ENCODE measurements around the gene GYS1. TPM values are rescaled to one million over a fixed set of nuclear protein-coding genes. Genes with fewer than 3 reads are reported as not detected.

The GYS1 gene
- total and polyA plus RNA-seq, 2 experiments from 2014 or later = 15.9 to 28.9 TPM

GRCh38 chr19:48955308-48955958, 37.7 kb downstream of the GYS1 start (continued):
- no peak for TF ChIP-seq REST (IDR thresholded peaks at IDR 0.05; ENCODE audit: unreplicated experiment)
- no peak for TF ChIP-seq STAT1 (IDR thresholded peaks at IDR 0.05; ENCODE audit: unreplicated experiment)
- TF ChIP-seq ZNF331 (CRISPR knock-in tag; IDR thresholded peaks at IDR 0.05; ENCODE audit: low read depth) = no peak
- no peak for TF ChIP-seq NANOG (IDR thresholded peaks at IDR 0.05; ENCODE audit: borderline replicate concordance)
- TF ChIP-seq CREB1 (CRISPR knock-in tag; IDR thresholded peaks at IDR 0.05; ENCODE audit: low read depth) = no peak

GRCh38 chr19:48954595-48955307, 38.4 kb downstream of the GYS1 start, which contains the start of gene BAX:
Gene BAX, plus strand, starts transcription at chr19:48954875. Its CDS starts 54 bp downstream, at chr19:48954929.
- H3K36me3 Mint-ChIP-seq (ENCODE audit: low read depth) = peaks cover 42% of the 10 kb centered on the region
- H3K36me3 ChIP-seq (ENCODE audit: insufficient read depth) = peaks cover 10% of the 10 kb centered on the region
- peaks cover 13% of the 10 kb centered on the region for H4K20me1 ChIP-seq (replicated peaks; ENCODE audit: insufficient read depth)
- peak within 1 kb of the TSS; percentile 94 for H3K27ac Mint-ChIP-seq
- peak within 1 kb of the TSS; percentile 74 for H2AFZ ChIP-seq
- peaks cover 16% of the 10 kb centered on the region for H3K4me1 Mint-ChIP-seq
- peak; percentile 98 for DNase-seq (ENCODE audit: low spot score)
- peaks cover 29% of the 10 kb centered on the region for H3K79me2 ChIP-seq (replicated peaks; ENCODE audit: insufficient read depth)
- peak; percentile 90 for ATAC-seq
- H3K4me3 Mint-ChIP-seq = peak within 1 kb of the TSS; percentile 77
- no peaks in the 10 kb centered on the region for H3K9me3 Mint-ChIP-seq
- peaks cover 18% of the 10 kb centered on the region for H3K27me3 Mint-ChIP-seq (ENCODE audit: insufficient read depth, low read depth, poor library complexity)
- H3K4me1 ChIP-seq (ENCODE audit: insufficient read depth) = peaks cover 12% of the 10 kb centered on the region; the same call in 1 of the 2 replicates
- peak within 1 kb of the TSS; percentile 88 for H3K4me3 ChIP-seq
- no peaks in the 10 kb centered on the region for H3K9me2 ChIP-seq (ENCODE audit: insufficient read depth)
- peak within 1 kb of the TSS; percentile 99 for H3K4me2 ChIP-seq
- no peaks in the 10 kb centered on the region for H3K27me3 ChIP-seq (ENCODE audit: insufficient read depth)
- peaks cover 20% of the 10 kb centered on the region for H3F3A ChIP-seq (replicated peaks; ENCODE audit: low read depth)
- H3K27ac ChIP-seq (ENCODE audit: low read depth) = peak within 1 kb of the TSS; percentile 92
- TF ChIP-seq CTCF (conservative IDR thresholded peaks at IDR 0.05; ENCODE audit: low read depth in 2 of 2) (no peak), NANOG (IDR thresholded peaks at IDR 0.05; ENCODE audit: borderline replicate concordance) (no peak), ZNF331 (CRISPR knock-in tag; IDR thresholded peaks at IDR 0.05; ENCODE audit: low read depth) (no peak), ETS1 (IDR thresholded peaks at IDR 0.05) (peak; percentile 76; the same call in 1 of the 2 replicates), EZH2phosphoT487 (IDR thresholded peaks at IDR 0.05; ENCODE audit: unreplicated experiment) (no peak), REST (IDR thresholded peaks at IDR 0.05; ENCODE audit: unreplicated experiment) (no peak), STAT1 (IDR thresholded peaks at IDR 0.05; ENCODE audit: unreplicated experiment) (no peak), EZH2 (IDR thresholded peaks at IDR 0.05; ENCODE audit: low read depth, unreplicated experiment) (no peak), CREB1 (CRISPR knock-in tag; IDR thresholded peaks at IDR 0.05; ENCODE audit: low read depth) (peak; percentile 73), JUNB (IDR thresholded peaks at IDR 0.05; ENCODE audit: unreplicated experiment) (no peak), POLR2AphosphoS5 (IDR thresholded peaks at IDR 0.05; ENCODE audit: low read depth) (peak; percentile 87), ZNF114 (CRISPR knock-in tag; IDR thresholded peaks at IDR 0.05) (no peak)
